Gastrocnemius medialis (tissue), 4 donors: ENCODE data around the gene BLOC1S5.

ENCODE experiments used
- CTCF ChIP-seq, 5 experiments: fragments of 450-650 bp in 3 of 5; fragments of 200-600 bp in 2 of 5; sonication (generic) in 2 of 5; IDR thresholded peaks in 4 of 5; conservative IDR thresholded peaks in 1 of 5; 1 replicate in 4 of 5; 2 replicates in 1 of 5; pipeline ENCODE4 v1.5.1; 2016 to 2019; ENCODE audit warnings: antibody characterized with exemption in 5 of 5, mild to moderate bottlenecking in 3 of 5, moderate library complexity in 3 of 5
- POLR2A ChIP-seq, 2 donors: fragments of 450-650 bp; IDR thresholded peaks; one replicate each; pipeline ENCODE4 v1.6.1; 2017; ENCODE audit warnings: antibody characterized with exemption in 2 of 2, mild to moderate bottlenecking in 2 of 2, moderate library complexity in 2 of 2

- no peak for TF ChIP-seq POLR2A (IDR thresholded peaks at IDR 0.05)
- TF ChIP-seq CTCF (IDR thresholded peaks at IDR 0.05 in 4 of 5, conservative IDR thresholded peaks at IDR 0.05 in 1 of 5): no peak
These were observed 65.0 kb downstream of the BLOC1S5 start for GRCh38 chr6:7999201-7999600.
